IMR-90 (cell line): ENCODE measurements around the gene SEMA4D. TPM values are rescaled to one million over a fixed set of nuclear protein-coding genes. Genes with fewer than 3 reads are reported as not detected.

Experiments used
- ATAC-seq: fragments of 200-7000 bp; cut with Tn5 transposase; 2 replicates; pipeline ENCODE4 v1.9.1; 2020; ENCODE audit warnings: low read depth, mild to moderate bottlenecking, moderate library complexity
- BruUV-seq: library from RNA; stranded (reverse); fragments of 400-500 nt; replicated peaks from 2 replicates; lab custom pipeline; 2021; lab: Mats Ljungman, UMichigan
- CTCF ChIA-PET: fragments of 300-600 bp; formaldehyde crosslinking; extraction: SDS; loops from one replicate; lab custom pipeline; 2021; ENCODE audit warnings: antibody characterized with exemption; lab: Yijun Ruan, JAX
- POLR2A ChIA-PET: fragments of 300-600 bp; sonication (Branson Sonifier 250); formaldehyde crosslinking; loops from one replicate; lab custom pipeline; 2022; ENCODE audit warnings: antibody characterized with exemption; ENCODE audit not compliant: unreplicated experiment; lab: Charles Lee
- DNase-seq: peaks from one replicate; pipeline ENCODE4 v3.0.0; 2013
- H2AFZ ChIP-seq: replicated peaks from 2 replicates; pipeline ENCODE3; 2013; ENCODE audit warnings: low read length, mild to moderate bottlenecking; ENCODE audit not compliant: poor library complexity
- H2AK5ac ChIP-seq: 2 replicates; pipeline ENCODE4 v1.6.1; 2013; ENCODE audit warnings: low read depth, low read length, inconsistent platforms
- H2AK9ac ChIP-seq: replicated peaks from 2 replicates; pipeline ENCODE3; 2013; ENCODE audit warnings: mild to moderate bottlenecking, low read depth, low read length, moderate library complexity; ENCODE audit not compliant: poor library complexity
- H2BK120ac ChIP-seq: 2 replicates; pipeline ENCODE4 v1.6.1; 2013; ENCODE audit warnings: low read depth, low read length, inconsistent platforms
- H2BK15ac ChIP-seq: 3 replicates; pipeline ENCODE4 v1.6.1; 2013; ENCODE audit warnings: low read depth, low read length, inconsistent platforms
- H2BK20ac ChIP-seq: 2 replicates; pipeline ENCODE4 v1.6.1; 2013; ENCODE audit warnings: low read depth, mild to moderate bottlenecking, inconsistent platforms, low read length, moderate library complexity
- H2BK5ac ChIP-seq: 2 replicates; pipeline ENCODE4 v1.6.1; 2013; ENCODE audit warnings: mild to moderate bottlenecking, low read depth, low read length, inconsistent platforms; ENCODE audit not compliant: poor library complexity, severe bottlenecking
- H3K14ac ChIP-seq: replicated peaks from 2 replicates; pipeline ENCODE4 v1.6.1; 2013; ENCODE audit warnings: low read depth, low read length, inconsistent platforms
- H3K18ac ChIP-seq: 2 replicates; pipeline ENCODE4 v1.6.1; 2013; ENCODE audit warnings: low read depth, low read length, control low read depth
- H3K23ac ChIP-seq: 2 replicates; pipeline ENCODE4 v1.6.1; 2013; ENCODE audit warnings: low read depth, low read length, inconsistent platforms
- H3K27ac ChIP-seq: 2 replicates; pipeline ENCODE4 v1.5.1; 2013; ENCODE audit warnings: mild to moderate bottlenecking, control low read depth, low read length; ENCODE audit not compliant: insufficient read depth
- H3K27me3 ChIP-seq: 2 replicates; pipeline ENCODE4 v1.6.1; 2013; ENCODE audit warnings: low read length; ENCODE audit not compliant: control insufficient read depth, insufficient read depth
- H3K36me3 ChIP-seq: 2 replicates; pipeline ENCODE4 v1.6.1; 2013; ENCODE audit warnings: low read length, mixed read lengths; ENCODE audit not compliant: control insufficient read depth, insufficient read depth
- H3K4ac ChIP-seq: 2 replicates; pipeline ENCODE4 v1.6.1; 2013; ENCODE audit warnings: low read depth, low read length, inconsistent platforms
- H3K4me1 ChIP-seq: 2 replicates; pipeline ENCODE4 v1.6.1; 2013; ENCODE audit warnings: low read length, mixed read lengths; ENCODE audit not compliant: control insufficient read depth, insufficient read depth
- H3K4me2 ChIP-seq: 2 replicates; pipeline ENCODE4 v1.6.1; 2013; ENCODE audit warnings: low read depth, mild to moderate bottlenecking, control low read depth, low read length, moderate library complexity
- H3K4me3 ChIP-seq: 2 replicates; pipeline ENCODE4 v1.5.1; 2013; ENCODE audit warnings: low read depth, mild to moderate bottlenecking, control low read depth, low read length, moderate library complexity; ENCODE audit not compliant: insufficient read depth
- H3K56ac ChIP-seq: 2 replicates; pipeline ENCODE4 v1.6.1; 2013; ENCODE audit warnings: low read length, inconsistent platforms; ENCODE audit not compliant: insufficient read depth; ENCODE audit errors: extremely low read depth
- H3K79me1 ChIP-seq, 2 experiments: 2 replicates each; pipeline ENCODE4 v1.6.1; 2013; ENCODE audit warnings: low read length in 2 of 2, inconsistent platforms in 1 of 2, low read depth in 1 of 2
- H3K9ac ChIP-seq: 2 replicates; pipeline ENCODE4 v1.6.1; 2013; ENCODE audit warnings: low read depth, low read length, control low read depth
- H3K9me1 ChIP-seq: 2 replicates; pipeline ENCODE4 v1.6.1; 2013; ENCODE audit warnings: low read length, inconsistent platforms; ENCODE audit not compliant: insufficient read depth
- H3K9me3 ChIP-seq: 2 replicates; pipeline ENCODE4 v1.6.1; 2013; ENCODE audit warnings: low read length; ENCODE audit not compliant: control insufficient read depth, insufficient read depth
- H4K20me1 ChIP-seq: 2 replicates; pipeline ENCODE4 v1.6.1; 2013; ENCODE audit warnings: low read length, inconsistent platforms; ENCODE audit not compliant: insufficient read depth
- H4K5ac ChIP-seq: 2 replicates; pipeline ENCODE4 v1.6.1; 2013; ENCODE audit warnings: mild to moderate bottlenecking, low read depth, low read length, control low read depth
- H4K8ac ChIP-seq, 2 experiments: 2 replicates each; pipeline ENCODE4 v1.6.1; 2013; ENCODE audit warnings: low read depth in 2 of 2, low read length in 2 of 2, control low read depth in 1 of 2, inconsistent platforms in 1 of 2
- H4K91ac ChIP-seq: 2 replicates; pipeline ENCODE4 v1.6.1; 2013; ENCODE audit warnings: low read depth, low read length, inconsistent platforms; ENCODE audit not compliant: insufficient read depth
- BHLHE40 ChIP-seq: fragments of 150-350 bp; IDR thresholded peaks from 2 replicates; pipeline ENCODE4 v1.6.1; 2016; ENCODE audit warnings: mild to moderate bottlenecking, low read depth, low read length
- CEBPB ChIP-seq: IDR thresholded peaks from 2 replicates; pipeline ENCODE4 v1.6.1; 2012; ENCODE audit warnings: low read depth, low read length, improper control_type of control experiment
- CHD1 ChIP-seq: IDR thresholded peaks from 2 replicates; pipeline ENCODE4 v1.6.1; 2012; ENCODE audit warnings: low read depth, low read length, improper control_type of control experiment
- FOS ChIP-seq: fragments of 150-350 bp; IDR thresholded peaks from 2 replicates; pipeline ENCODE4 v1.6.1; 2016; ENCODE audit warnings: low read depth, low read length
- MAFK ChIP-seq: IDR thresholded peaks from 2 replicates; pipeline ENCODE4 v1.6.1; 2012; ENCODE audit warnings: low read depth, low read length, improper control_type of control experiment
- MAZ ChIP-seq: IDR thresholded peaks from 2 replicates; pipeline ENCODE4 v1.6.1; 2012; ENCODE audit warnings: low read depth, mild to moderate bottlenecking, low read length, improper control_type of control experiment, moderate library complexity, borderline replicate concordance
- MXI1 ChIP-seq: IDR thresholded peaks from 2 replicates; pipeline ENCODE4 v1.6.1; 2012; ENCODE audit warnings: low read depth, mild to moderate bottlenecking, low read length, moderate library complexity, borderline replicate concordance
- SMC3 ChIP-seq: fragments of 150-350 bp; IDR thresholded peaks from 2 replicates; pipeline ENCODE4 v1.6.1; 2016; ENCODE audit warnings: low read depth, mild to moderate bottlenecking, antibody characterized with exemption, low read length, moderate library complexity
- USF2 ChIP-seq: fragments of 150-350 bp; IDR thresholded peaks from 2 replicates; pipeline ENCODE4 v1.6.1; 2017; ENCODE audit warnings: mild to moderate bottlenecking, antibody characterized with exemption, low read length, low read depth
- WGBS, 2 experiments: methylation state at CpG; one replicate each; pipeline versions ENCODE4 v1.1.5 to v1.1.7; 2013; ENCODE audit warnings: missing lambda C conversion rate in 2 of 2; ENCODE audit not compliant: insufficient read length in 1 of 2; ENCODE audit errors: extremely low coverage in 2 of 2; 5-methylcytosine and 5-hydroxymethylcytosine counted together
- dilution Hi-C: fragments of 300-500 bp; cut with HindIII; formaldehyde crosslinking; loops from one replicate; pipeline ENCODE4 v1.14.3; 2018; ENCODE audit warnings: low sequenced_read_pairs; ENCODE audit not compliant: unreplicated experiment
- in situ Hi-C: fragments of 300-500 bp; cut with MboI; formaldehyde crosslinking; loops from 3 replicates; pipeline ENCODE4 v1.14.3; 2019; ENCODE audit warnings: low sequenced_read_pairs, inconsistent platforms, mixed read lengths
- intact Hi-C: fragments of 100-400 bp; cut with micrococcal nuclease; formaldehyde crosslinking; loops from 2 replicates; pipeline ENCODE4 v1.10.0; 2022
- polyA plus RNA-seq, 3 experiments: library from polyadenylated mRNA; depleted of rRNA; stranded (reverse); fragments of >200 nt; gene quantifications; 2 replicates each; pipeline ENCODE4 v1.2.3, GENCODE V29; 2012; ENCODE audit warnings: low replicate concordance in 1 of 3
- total RNA-seq: library from RNA; depleted of rRNA; stranded (reverse); fragments of >200 nt; gene quantifications from 2 replicates; pipeline ENCODE4 v1.2.3, GENCODE V29; 2012
- TF ChIP-seq, protein P1 (sequence below): conservative IDR thresholded peaks from 2 replicates; pipeline ENCODE4 v1.5.1; 2012; ENCODE audit warnings: mild to moderate bottlenecking, low read depth, low read length, improper control_type of control experiment

SEMA4D gene
- total and polyA plus RNA-seq, 2 of the 4 experiments (the other 2 are of a cell fraction), result 0.90 to 1.5 TPM

DNA sequence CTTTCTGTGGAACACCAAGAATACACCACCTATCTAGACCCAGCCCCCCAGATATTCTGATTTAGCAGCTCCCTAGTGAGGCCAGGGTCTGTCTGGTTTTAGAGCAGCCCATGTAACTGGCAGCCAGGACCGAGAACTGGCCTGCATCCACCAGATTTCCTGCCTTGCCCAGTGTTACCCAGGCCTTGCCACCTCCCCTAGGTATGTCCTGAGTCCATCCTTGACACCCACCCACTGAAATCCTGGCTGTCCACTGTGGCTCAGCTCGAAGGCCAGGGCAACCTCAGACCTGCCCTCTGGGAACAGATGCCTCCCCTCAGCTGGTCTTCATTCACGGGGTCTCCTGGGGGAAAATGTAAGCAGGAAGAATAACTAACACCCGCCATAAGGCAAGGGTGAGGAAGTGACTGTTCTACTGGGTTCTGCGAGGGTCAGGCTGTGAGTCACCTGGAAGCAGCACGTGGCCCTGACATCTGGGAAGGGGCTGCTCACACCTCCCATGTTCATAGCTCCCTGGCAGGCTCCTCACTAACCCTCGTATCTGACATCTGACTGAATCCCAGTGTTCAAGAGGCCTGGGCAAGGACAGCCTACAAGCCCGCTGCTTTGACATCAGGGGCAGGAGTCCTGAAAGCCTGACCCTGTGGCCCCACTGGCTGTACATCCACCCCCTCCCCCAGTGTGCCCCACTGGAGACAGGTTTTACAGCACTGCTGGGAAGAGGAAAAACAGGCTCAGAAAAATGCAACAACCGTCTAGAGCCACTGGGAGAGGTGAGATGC is 72.7 kb downstream of the SEMA4D start:
- Histone ChIP-seq H4K91ac (peak overlapping the region; percentile 35), H2AK5ac (peak overlapping the region; percentile 52; the same call in 1 of the 2 replicates), H3K9me1 (peaks cover 11% of the 10 kb centered on the region), H3K27ac (no peak overlapping the region; the same call in 1 of the 2 replicates), H4K5ac (peak overlapping the region; percentile 61; the same call in 1 of the 2 replicates), H3K9me3 (no peaks in the 10 kb centered on the region), H3K9ac (no peak overlapping the region), H3K4me3 (no peak overlapping the region), H3K18ac (no peak overlapping the region; the same call in 1 of the 2 replicates), H3K27me3 (no peaks in the 10 kb centered on the region), H3K79me1 (no peaks in the 10 kb centered on the region; a peak in 1 of 4 replicates), H3K56ac (no peak overlapping the region), H2BK120ac (peak overlapping the region; percentile 68; the same call in 1 of the 2 replicates), H4K8ac (peak overlapping the region; percentile 44 to 61), H2AFZ (peak overlapping the region; percentile 63), H3K14ac (0 out of 2 replicates have a peak overlapping the region, but pooled peaks have one; percentile 29), H2BK5ac (peak overlapping the region; percentile 29), H2BK20ac (peak overlapping the region; percentile 43; the same call in 1 of the 2 replicates), H2BK15ac (no peak overlapping the region), H3K36me3 (no peaks in the 10 kb centered on the region), H3K4me2 (no peak overlapping the region), H3K4ac (peak overlapping the region; percentile 56), H3K4me1 (peaks cover 22% of the 10 kb centered on the region), H4K20me1 (no peaks in the 10 kb centered on the region), H3K23ac (no peak overlapping the region), H2AK9ac (peak overlapping the region; percentile 19)
- DNase-seq (peak; percentile 69), ATAC-seq (peak; percentile 2; the same call in 1 of the 2 replicates)
- in situ Hi-C loops, result no loop called here
- WGBS, 2 experiments, result 83% methylated on average over 1 of the region's 9 CpGs; no CpG with 5 or more reads in 1 of the 2 experiments
- TF ChIP-seq BHLHE40 (peak; percentile 50), CEBPB (no peak), MAZ (no peak), CHD1 (no peak), MXI1 (no peak), MAFK (no peak), FOS (0 out of 2 replicates have a peak, but pooled peaks have one; percentile 23), SMC3 (no peak), USF2 (peak; percentile 81)
- TF ChIP-seq, protein P1, sequence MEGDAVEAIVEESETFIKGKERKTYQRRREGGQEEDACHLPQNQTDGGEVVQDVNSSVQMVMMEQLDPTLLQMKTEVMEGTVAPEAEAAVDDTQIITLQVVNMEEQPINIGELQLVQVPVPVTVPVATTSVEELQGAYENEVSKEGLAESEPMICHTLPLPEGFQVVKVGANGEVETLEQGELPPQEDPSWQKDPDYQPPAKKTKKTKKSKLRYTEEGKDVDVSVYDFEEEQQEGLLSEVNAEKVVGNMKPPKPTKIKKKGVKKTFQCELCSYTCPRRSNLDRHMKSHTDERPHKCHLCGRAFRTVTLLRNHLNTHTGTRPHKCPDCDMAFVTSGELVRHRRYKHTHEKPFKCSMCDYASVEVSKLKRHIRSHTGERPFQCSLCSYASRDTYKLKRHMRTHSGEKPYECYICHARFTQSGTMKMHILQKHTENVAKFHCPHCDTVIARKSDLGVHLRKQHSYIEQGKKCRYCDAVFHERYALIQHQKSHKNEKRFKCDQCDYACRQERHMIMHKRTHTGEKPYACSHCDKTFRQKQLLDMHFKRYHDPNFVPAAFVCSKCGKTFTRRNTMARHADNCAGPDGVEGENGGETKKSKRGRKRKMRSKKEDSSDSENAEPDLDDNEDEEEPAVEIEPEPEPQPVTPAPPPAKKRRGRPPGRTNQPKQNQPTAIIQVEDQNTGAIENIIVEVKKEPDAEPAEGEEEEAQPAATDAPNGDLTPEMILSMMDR, result no peak
- ChIA-PET CTCF (no interaction called here), POLR2A (no interaction called here)
- no TSS peak for BruUV-seq
- dilution Hi-C loops, result no loop called here
- intact Hi-C loops, result no loop called here
